ENCODE data around the gene FBXO44.

Gene FBXO44

GRCh38 chr1:11634365-11635192 is 20.1 kb upstream of the FBXO44 start:
- peaks cover 19% of the 10 kb centered on the region for H3K4me1 Mint-ChIP-seq
- H3K36me3 Mint-ChIP-seq (ENCODE audit: low read depth) = no peaks in the 10 kb centered on the region
- H3K9me3 Mint-ChIP-seq = no peaks in the 10 kb centered on the region
- no peak for TF ChIP-seq CTCF (IDR thresholded peaks at IDR 0.05)
- no peak for DNase-seq
- H3K27ac Mint-ChIP-seq = no peak overlapping the region
- no peak overlapping the region for H3K4me3 Mint-ChIP-seq
- peaks cover 85% of the 10 kb centered on the region for H3K27me3 Mint-ChIP-seq (ENCODE audit: low read depth, poor library complexity)

GRCh38 chr1:11638121-11638520 is 16.6 kb upstream of the FBXO44 start:
- no peak overlapping the region for H3K27ac Mint-ChIP-seq
- DNase-seq = no peak
- no peaks in the 10 kb centered on the region for H3K9me3 Mint-ChIP-seq
- no peaks in the 10 kb centered on the region for H3K36me3 Mint-ChIP-seq (ENCODE audit: low read depth)
- TF ChIP-seq CTCF (IDR thresholded peaks at IDR 0.05) = no peak
- peaks cover 12% of the 10 kb centered on the region for H3K4me1 Mint-ChIP-seq
- H3K4me3 Mint-ChIP-seq = no peak overlapping the region
- peaks cover 65% of the 10 kb centered on the region for H3K27me3 Mint-ChIP-seq (ENCODE audit: low read depth, poor library complexity)

GRCh38 chr1:11639372-11639771 is 15.3 kb upstream of the FBXO44 start:
- no peak for TF ChIP-seq CTCF (IDR thresholded peaks at IDR 0.05)
- no peak for DNase-seq
- Mint-ChIP-seq H3K4me3 (no peak overlapping the region), H3K36me3 (ENCODE audit: low read depth) (no peaks in the 10 kb centered on the region), H3K27me3 (ENCODE audit: low read depth, poor library complexity) (peaks cover 58% of the 10 kb centered on the region), H3K9me3 (no peaks in the 10 kb centered on the region), H3K4me1 (peaks cover 7% of the 10 kb centered on the region), H3K27ac (no peak overlapping the region)

- Mint-ChIP-seq H3K9me3 (no peaks in the 10 kb centered on the region), H3K4me1 (no peaks in the 10 kb centered on the region), H3K27me3 (ENCODE audit: low read depth, poor library complexity) (peaks cover 53% of the 10 kb centered on the region), H3K36me3 (ENCODE audit: low read depth) (no peaks in the 10 kb centered on the region), H3K4me3 (no peak overlapping the region), H3K27ac (no peak overlapping the region)
- no peak for DNase-seq
- no peak for TF ChIP-seq CTCF (IDR thresholded peaks at IDR 0.05)
Measured at GRCh38 chr1:11640101-11640500, 14.6 kb upstream of the FBXO44 start.

- H3K4me3 Mint-ChIP-seq = no peak overlapping the region
- no peak for TF ChIP-seq CTCF (IDR thresholded peaks at IDR 0.05)
- H3K4me1 Mint-ChIP-seq = no peaks in the 10 kb centered on the region
- peaks cover 48% of the 10 kb centered on the region for H3K27me3 Mint-ChIP-seq (ENCODE audit: low read depth, poor library complexity)
- H3K9me3 Mint-ChIP-seq = no peaks in the 10 kb centered on the region
- DNase-seq = no peak
- no peaks in the 10 kb centered on the region for H3K36me3 Mint-ChIP-seq (ENCODE audit: low read depth)
- H3K27ac Mint-ChIP-seq = no peak overlapping the region
Measured at GRCh38 chr1:11640944-11641343, 13.7 kb upstream of the FBXO44 start.

- Mint-ChIP-seq H3K4me1 (no peaks in the 10 kb centered on the region), H3K4me3 (no peak overlapping the region), H3K27ac (no peak overlapping the region), H3K27me3 (ENCODE audit: low read depth, poor library complexity) (peaks cover 49% of the 10 kb centered on the region), H3K9me3 (no peaks in the 10 kb centered on the region), H3K36me3 (ENCODE audit: low read depth) (no peaks in the 10 kb centered on the region)
- DNase-seq = no peak
- no peak for TF ChIP-seq CTCF (IDR thresholded peaks at IDR 0.05)
Measured at GRCh38 chr1:11641776-11642305, 12.8 kb upstream of the FBXO44 start.
